Cardiac fibroblast (primary cell): ENCODE results near the gene CTSE.
"Not testable (repeated sequence)": the region's sequence is repeated elsewhere in the genome, so short reads cannot be mapped to it uniquely, and the experiment has no call there.

Experiments used
- DNase-seq, 2 donors: peaks; one replicate each; pipeline versions ENCODE4 v3.0.0 to v3.0.0-alpha.2; 2010; ENCODE audit warnings: low read depth in 2 of 2
- H3K4me3 ChIP-seq, 2 donors: replicated peaks in 1 of 2; 1 replicate in 1 of 2; 2 replicates in 1 of 2; pipeline ENCODE4 v1.5.1; 2011; ENCODE audit warnings: low read depth in 2 of 2, low read length in 2 of 2, mild to moderate bottlenecking in 2 of 2, moderate library complexity in 1 of 2
- TF ChIP-seq, protein P1 (sequence below): IDR thresholded peaks from one replicate; pipeline ENCODE4 v1.5.1; 2011; ENCODE audit warnings: low read depth, mild to moderate bottlenecking, low read length, inconsistent platforms

The CTSE gene

DNA sequence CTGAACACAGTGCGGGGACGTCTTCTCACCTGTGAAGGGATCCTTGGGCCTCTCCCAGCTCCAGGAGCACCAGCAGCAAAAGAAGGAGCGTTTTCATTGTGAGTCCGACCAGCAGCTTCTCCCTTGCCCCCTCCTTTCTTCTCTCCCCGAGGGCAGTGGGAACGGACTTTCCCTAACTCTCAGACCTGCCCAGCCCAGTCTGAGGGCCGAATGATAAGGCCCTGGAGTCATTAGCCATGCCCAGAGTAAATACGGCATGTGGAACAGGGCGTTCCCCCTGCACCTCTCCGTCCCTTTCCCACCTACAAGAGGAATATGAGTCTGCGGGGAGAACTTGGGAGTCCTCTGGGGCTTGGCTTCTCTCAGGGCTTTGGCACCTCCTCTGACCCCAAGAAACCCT is at the start of gene CTSE:
CTSE (minus strand) TSS at position 201 of the 400 bp plus-strand sequence; CDS start at position 97, 104 bp downstream.
- no peak within 1 kb of the TSS for H3K4me3 ChIP-seq
- TF ChIP-seq, protein P1, sequence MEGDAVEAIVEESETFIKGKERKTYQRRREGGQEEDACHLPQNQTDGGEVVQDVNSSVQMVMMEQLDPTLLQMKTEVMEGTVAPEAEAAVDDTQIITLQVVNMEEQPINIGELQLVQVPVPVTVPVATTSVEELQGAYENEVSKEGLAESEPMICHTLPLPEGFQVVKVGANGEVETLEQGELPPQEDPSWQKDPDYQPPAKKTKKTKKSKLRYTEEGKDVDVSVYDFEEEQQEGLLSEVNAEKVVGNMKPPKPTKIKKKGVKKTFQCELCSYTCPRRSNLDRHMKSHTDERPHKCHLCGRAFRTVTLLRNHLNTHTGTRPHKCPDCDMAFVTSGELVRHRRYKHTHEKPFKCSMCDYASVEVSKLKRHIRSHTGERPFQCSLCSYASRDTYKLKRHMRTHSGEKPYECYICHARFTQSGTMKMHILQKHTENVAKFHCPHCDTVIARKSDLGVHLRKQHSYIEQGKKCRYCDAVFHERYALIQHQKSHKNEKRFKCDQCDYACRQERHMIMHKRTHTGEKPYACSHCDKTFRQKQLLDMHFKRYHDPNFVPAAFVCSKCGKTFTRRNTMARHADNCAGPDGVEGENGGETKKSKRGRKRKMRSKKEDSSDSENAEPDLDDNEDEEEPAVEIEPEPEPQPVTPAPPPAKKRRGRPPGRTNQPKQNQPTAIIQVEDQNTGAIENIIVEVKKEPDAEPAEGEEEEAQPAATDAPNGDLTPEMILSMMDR = no peak
- no peak for DNase-seq

DNA sequence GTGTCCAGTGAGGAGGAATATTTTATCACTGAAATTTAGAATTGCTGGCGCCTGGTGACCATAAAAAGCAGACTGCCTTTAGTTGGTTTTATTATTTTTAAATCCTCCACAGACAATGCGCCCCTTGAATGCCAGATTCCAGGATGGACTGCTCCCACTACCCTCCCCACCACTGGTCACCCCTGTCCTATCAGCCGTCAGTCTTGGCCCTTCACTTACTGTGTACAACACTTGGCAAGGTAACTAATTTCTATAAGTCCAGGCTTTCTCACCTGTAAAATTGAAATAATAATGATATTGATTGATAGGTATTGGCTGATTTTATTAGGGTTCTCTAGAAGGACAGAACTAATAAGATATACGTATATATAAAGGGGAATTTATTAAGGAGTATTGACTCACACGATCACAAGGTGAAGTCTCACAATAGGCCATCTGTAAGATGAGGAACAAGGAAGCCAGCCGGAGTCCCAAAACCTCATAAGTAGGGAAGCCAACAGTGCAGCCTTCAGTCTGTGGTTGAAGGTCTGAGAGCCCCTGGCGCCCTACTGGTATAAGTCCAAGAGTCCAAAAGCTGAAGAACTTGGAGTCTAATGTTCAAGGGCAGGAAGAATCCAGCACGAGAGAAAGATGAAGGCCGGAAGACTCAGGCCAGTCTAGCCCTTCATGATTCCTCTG is 47.1 kb upstream of the CTSE start:
- no peak for DNase-seq
- H3K4me3 ChIP-seq = no peak overlapping the region
- TF ChIP-seq, protein P1 = no peak

DNA sequence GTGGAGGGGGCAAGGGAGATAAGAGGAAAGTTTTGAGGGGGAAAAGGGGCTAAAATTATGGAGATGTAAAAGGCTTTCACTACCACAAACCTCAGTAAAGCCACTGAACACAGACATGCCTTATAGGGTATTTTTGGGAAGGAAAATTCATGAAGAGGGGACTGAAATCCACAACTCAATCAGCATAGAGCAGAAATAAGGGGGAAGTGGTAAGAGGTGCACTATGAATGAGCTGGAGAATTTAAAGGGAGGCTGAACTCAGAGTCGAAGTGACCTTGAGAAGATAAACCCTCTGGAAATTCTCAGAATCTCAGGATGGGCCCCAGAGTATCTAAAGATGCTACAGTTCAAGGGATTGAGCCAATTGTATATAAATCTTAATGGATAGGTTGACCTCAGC is 44.6 kb upstream of the CTSE start:
- DNase-seq = no peak
- no peak overlapping the region for H3K4me3 ChIP-seq
- TF ChIP-seq, protein P1 = no peak

GRCh38 chr1:206067486-206068227 is 44.0 kb upstream of the CTSE start:
- H3K4me3 ChIP-seq = no peak overlapping the region
- peak in 1 of 2 donors; percentile 2 for DNase-seq
- TF ChIP-seq, protein P1 = no peak

DNA sequence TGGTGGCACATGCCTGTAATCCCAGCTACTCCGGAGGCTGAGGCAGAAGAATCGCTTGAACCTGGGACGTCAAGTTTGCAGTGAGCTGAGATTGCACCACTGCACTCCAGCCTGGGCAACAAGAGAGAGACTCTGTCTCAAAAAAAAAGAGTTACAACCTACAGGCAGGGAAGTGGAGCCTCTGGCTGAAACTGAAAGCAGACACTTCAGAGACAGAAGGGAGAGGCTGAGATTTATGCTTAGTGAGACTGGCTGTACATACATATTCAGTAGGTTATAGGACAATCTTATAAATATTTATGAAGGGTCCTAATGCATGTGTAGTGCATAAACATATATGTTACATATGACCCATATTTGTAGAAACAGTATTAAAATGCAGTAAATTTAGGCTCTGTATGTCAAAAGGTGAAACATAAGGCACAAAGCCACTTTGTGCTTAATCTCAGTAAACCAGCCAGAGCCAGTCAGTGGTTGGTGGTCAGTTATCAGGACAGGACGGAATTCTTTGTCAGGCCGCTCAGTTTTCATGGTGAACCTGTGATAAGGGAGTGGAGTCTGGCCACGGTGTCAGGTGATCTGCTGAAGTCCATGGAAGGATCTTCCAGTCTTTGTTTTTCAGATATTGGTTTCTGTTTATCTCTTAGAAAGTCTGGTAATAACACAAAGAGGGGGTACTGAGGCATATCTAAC is 42.9 kb upstream of the CTSE start:
- TF ChIP-seq, protein P1 = no peak
- peak in 1 of 2 donors; percentile 4 for DNase-seq

DNA sequence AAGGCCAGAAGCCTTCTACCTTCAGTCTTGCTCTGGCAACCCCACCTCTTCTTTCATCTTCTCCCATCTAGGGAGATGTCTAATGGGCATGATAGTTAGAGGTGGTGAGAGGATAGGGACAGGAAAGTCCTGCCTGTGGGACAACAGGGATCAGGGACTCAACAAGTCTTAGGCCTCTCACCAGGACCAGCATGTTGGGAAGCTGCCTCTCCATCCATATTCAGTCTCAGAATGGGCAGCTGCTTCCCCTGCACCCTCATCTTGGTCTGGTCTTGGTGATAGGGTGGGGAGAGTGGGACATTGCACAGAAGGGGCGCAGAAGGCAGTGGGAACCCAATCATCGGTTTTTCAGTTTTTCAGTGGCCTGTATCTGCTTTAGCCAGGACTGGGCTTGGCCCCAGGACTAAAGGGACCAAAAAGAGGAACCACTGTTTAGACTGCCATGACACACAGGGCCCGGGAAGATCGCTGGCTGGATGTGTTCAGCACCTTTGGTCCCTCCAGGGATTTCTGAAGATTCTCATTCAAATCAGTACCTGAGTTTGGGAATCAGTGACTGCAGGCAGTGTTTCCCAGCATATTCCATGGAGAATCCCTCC is 42.0 kb upstream of the CTSE start:
- TF ChIP-seq, protein P1 = no peak
- DNase-seq = no peak
- H3K4me3 ChIP-seq = no peak overlapping the region

More for the DNA sequence above, 42.9 kb upstream of the CTSE start:
- no peak overlapping the region for H3K4me3 ChIP-seq

DNA sequence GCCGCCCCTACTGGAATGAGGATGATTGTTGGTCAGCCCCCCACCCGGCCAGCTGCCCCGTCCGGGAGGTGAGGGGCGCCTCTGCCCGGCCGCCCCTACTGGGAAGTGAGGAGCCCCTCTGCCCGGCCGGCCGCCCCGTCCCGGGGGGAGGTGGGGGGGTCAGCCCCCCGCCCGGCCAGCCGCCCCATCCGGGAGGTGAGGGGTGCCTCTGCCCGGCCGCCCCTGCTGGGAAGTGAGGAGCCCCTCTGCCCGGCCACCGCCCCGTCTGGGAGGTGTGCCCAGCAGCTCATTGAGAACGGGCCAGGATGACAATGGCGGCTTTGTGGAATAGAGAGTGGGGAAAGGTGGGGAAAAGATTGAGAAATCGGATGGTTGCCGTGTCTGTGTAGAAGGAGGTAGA is 40.8 kb upstream of the CTSE start:
- not testable (repeated sequence) for H3K4me3 ChIP-seq, DNase-seq

GRCh38 chr1:206064001-206064400 is 40.3 kb upstream of the CTSE start:
- DNase-seq, H3K4me3 ChIP-seq: not testable (repeated sequence)
